A549 (cell line): ENCODE results near the gene ZNF574.

Source experiments
- BHLHE40 ChIP-seq: IDR thresholded peaks from 2 replicates; pipeline ENCODE4 v1.6.1; 2012; ENCODE audit warnings: low read depth, low read length, inconsistent platforms
- EP300 ChIP-seq, 2 experiments: fragments of >200 bp; sonication (Bioruptor Twin); formaldehyde crosslinking; IDR thresholded peaks; 2 replicates in 1 of 2; 3 replicates in 1 of 2; pipeline ENCODE4 v1.6.1; 2016 to 2017
- JUN ChIP-seq, 2 experiments: fragments of >200 bp; sonication (Bioruptor Twin); formaldehyde crosslinking; IDR thresholded peaks; 2 replicates in 1 of 2; 3 replicates in 1 of 2; pipeline ENCODE4 v1.6.1; 2016 to 2017
- JUNB ChIP-seq: fragments of >200 bp; sonication (Bioruptor Twin); formaldehyde crosslinking; IDR thresholded peaks from 2 replicates; pipeline ENCODE4 v1.6.1; 2016
- POLR2A ChIP-seq: IDR thresholded peaks from 2 replicates; pipeline ENCODE4 v1.6.1; 2012; ENCODE audit warnings: mild to moderate bottlenecking, low read length
- REST ChIP-seq: fragments of 200-600 bp; sonication (generic); IDR thresholded peaks from 2 replicates; pipeline ENCODE4 v1.6.1; 2016; ENCODE audit warnings: antibody characterized with exemption, mild to moderate bottlenecking, moderate library complexity
- RNF2 ChIP-seq: fragments of 200-600 bp; sonication (generic); IDR thresholded peaks from 2 replicates; pipeline ENCODE4 v1.6.1; 2016; ENCODE audit warnings: low read depth, mild to moderate bottlenecking, antibody characterized with exemption, moderate library complexity, borderline replicate concordance
- SMC3 ChIP-seq: fragments of >200 bp; sonication (Bioruptor Twin); formaldehyde crosslinking; IDR thresholded peaks from 3 replicates; pipeline ENCODE4 v1.6.1; 2018; ENCODE audit warnings: inconsistent platforms
- TP53 ChIP-seq: fragments of 250-450 bp; sonication (Bioruptor Pico); IDR thresholded peaks from 2 replicates; pipeline ENCODE4 v1.5.0; 2021; ENCODE audit warnings: mild to moderate bottlenecking, moderate library complexity
- ZFP36 ChIP-seq: fragments of 450-650 bp; IDR thresholded peaks from 2 replicates; pipeline ENCODE4 v1.6.1; 2014; ENCODE audit warnings: borderline replicate concordance; ENCODE audit not compliant: partially characterized antibody
- TF ChIP-seq, protein P1 (sequence below): fragments of >200 bp; sonication (Bioruptor Twin); formaldehyde crosslinking; IDR thresholded peaks from 3 replicates; pipeline ENCODE4 v1.5.1; 2016

GRCh38 chr19:42090672-42091071 lies 14.7 kb downstream of the ZNF574 start:
- TF ChIP-seq BHLHE40 (no peak), POLR2A (no peak), ZFP36 (no peak), TP53 (no peak), REST (no peak), EP300 (IDR thresholded peaks at IDR 0.05) (no peak), JUN (IDR thresholded peaks at IDR 0.05) (no peak), SMC3 (no peak), JUNB (no peak), RNF2 (no peak)
- TF ChIP-seq, protein P1, sequence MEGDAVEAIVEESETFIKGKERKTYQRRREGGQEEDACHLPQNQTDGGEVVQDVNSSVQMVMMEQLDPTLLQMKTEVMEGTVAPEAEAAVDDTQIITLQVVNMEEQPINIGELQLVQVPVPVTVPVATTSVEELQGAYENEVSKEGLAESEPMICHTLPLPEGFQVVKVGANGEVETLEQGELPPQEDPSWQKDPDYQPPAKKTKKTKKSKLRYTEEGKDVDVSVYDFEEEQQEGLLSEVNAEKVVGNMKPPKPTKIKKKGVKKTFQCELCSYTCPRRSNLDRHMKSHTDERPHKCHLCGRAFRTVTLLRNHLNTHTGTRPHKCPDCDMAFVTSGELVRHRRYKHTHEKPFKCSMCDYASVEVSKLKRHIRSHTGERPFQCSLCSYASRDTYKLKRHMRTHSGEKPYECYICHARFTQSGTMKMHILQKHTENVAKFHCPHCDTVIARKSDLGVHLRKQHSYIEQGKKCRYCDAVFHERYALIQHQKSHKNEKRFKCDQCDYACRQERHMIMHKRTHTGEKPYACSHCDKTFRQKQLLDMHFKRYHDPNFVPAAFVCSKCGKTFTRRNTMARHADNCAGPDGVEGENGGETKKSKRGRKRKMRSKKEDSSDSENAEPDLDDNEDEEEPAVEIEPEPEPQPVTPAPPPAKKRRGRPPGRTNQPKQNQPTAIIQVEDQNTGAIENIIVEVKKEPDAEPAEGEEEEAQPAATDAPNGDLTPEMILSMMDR, result no peak
